ENCODE data around the gene SHISAL1. TPM values are rescaled to one million over a fixed set of nuclear protein-coding genes. Genes with fewer than 3 reads are reported as not detected.

Gene SHISAL1
- total and polyA plus RNA-seq, 10 of the 15 experiments (the other 5 are each of a cell fraction or from before 2014, with no cell fraction given) = not detected

DNA sequence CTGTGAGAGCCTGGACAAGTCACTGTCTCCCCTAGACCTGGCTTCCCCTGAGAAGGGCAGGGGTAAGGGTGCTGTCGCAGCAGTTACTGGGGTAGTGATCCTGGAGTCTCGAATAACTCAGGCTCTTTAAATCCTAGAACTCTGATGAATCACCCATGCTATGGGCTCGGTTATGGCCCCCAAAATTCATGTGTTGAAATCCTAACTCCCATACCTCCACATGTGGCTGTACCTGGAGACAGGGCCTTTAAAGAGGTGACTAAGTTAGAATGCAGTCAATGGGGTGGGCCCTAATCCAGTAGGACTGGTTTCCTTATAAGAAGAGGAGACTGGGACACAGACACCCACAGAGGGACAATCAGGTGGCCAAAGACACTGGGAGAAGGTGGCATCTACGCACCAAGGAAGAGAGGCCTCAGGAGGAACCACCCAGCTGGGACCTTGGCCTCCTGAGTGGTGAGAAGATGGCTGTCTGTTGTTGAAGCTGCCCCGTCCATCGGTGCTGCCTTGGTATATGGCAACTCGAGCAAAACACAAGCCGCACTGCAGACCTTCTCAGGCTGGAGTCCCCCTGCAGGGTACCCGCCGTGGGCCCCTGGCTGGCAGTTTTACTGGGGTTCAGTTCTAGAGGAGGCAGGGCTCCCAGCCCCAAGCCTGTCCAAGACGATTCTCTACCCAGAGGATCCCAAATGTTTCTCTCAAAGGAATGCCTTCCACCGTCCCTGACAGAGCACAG lies 48.8 kb upstream of the SHISAL1 start (continued):
- TF ChIP-seq SKIL (IDR thresholded peaks at IDR 0.05; ENCODE audit: low read depth, poor library complexity, severe bottlenecking) (no peak), SMAD5 (IDR thresholded peaks at IDR 0.05; ENCODE audit: low read depth) (no peak)

DNA sequence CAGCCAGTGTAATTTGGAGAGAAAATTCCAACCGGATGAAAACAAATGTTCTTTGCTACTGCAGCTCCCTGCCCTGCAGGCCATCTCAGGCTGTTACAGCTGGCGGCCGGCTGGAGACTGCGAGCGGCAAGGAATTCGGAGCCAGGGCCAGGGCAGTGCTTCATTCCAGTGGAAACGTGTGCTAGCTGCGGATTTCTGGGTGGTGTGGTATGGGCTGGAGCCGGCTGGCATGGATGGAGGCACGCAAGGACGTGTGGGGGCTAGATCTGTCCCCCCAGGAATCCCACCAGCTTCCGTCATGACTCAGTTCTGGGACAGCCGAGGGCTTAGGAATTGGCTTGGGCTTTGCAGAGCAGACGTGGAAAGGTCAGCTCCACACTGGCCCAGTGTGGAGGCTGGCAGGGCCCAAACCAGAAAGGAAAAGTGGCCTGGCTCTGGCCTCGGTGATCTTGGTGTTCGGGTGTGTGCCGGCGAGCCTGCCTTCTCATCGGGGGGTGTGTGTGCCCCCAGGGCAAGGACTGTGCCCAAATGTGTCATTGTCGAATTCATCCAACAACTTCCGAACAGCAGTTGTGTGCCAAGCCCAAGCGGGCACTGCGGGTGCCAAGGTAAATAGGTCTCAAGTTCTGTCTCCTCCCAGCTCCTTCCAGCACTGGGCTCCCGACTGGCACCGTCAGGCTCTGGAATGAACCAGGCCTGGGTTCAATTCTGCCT lies 48.1 kb upstream of the SHISAL1 start:
- Histone ChIP-seq H4K20me1 (ENCODE audit: control insufficient read depth, insufficient read depth) (no peaks in the 10 kb centered on the region), H3K9ac (ENCODE audit: control insufficient read depth, insufficient read depth, low read length) (no peak overlapping the region), H3K4me3 (no peak overlapping the region), H3K79me2 (ENCODE audit: control insufficient read depth, insufficient read depth, low read length) (no peaks in the 10 kb centered on the region), H3K27me3 (replicated peaks in 1 of 2; ENCODE audit: control insufficient read depth in 2 of 2, insufficient read depth in 2 of 2, low read length in 1 of 2) (peaks cover 3% of the 10 kb centered on the region in 2 experiments; a peak in 3 of 4 replicates), H3K36me3 (ENCODE audit: control insufficient read depth in 2 of 2, insufficient read depth in 2 of 2, low read length in 1 of 2) (no peaks in the 10 kb centered on the region), H3K27ac (ENCODE audit: control insufficient read depth, insufficient read depth) (no peak overlapping the region), H3K4me1 (ENCODE audit: control insufficient read depth, insufficient read depth, low read length) (no peaks in the 10 kb centered on the region), H3K4me2 (ENCODE audit: control insufficient read depth, insufficient read depth) (no peak overlapping the region), H3K9me3 (replicated peaks; ENCODE audit: control insufficient read depth, insufficient read depth, low read length) (no peaks in the 10 kb centered on the region), H2AFZ (ENCODE audit: control insufficient read depth, low read depth, low read length) (no peak overlapping the region)
- BruUV-seq (replicated peaks) = no TSS peak
- POLR2A ChIA-PET = no interaction called here
- FAIRE-seq (no peak), DNase-seq (ENCODE audit: low read depth, low spot score) (no peak), ATAC-seq (no peak)
- SMC1A ChIA-PET (ENCODE audit: uncharacterized antibody, unreplicated experiment) = no interaction called here
- intact Hi-C loops (cut with micrococcal nuclease; ENCODE audit: unreplicated experiment) = no loop called here
- RAD21 ChIA-PET (ENCODE audit: unreplicated experiment) = no interaction called here
- TF ChIP-seq KLF5 (IDR thresholded peaks at IDR 0.05; ENCODE audit: partially characterized antibody) (no peak), BCLAF1 (IDR thresholded peaks at IDR 0.05) (no peak), MEF2A (IDR thresholded peaks at IDR 0.05; ENCODE audit: insufficient read depth, low read depth, low read length) (no peak), HDAC6 (IDR thresholded peaks at IDR 0.05; ENCODE audit: unreplicated experiment) (no peak), SUZ12 (IDR thresholded peaks at IDR 0.05; ENCODE audit: unreplicated experiment) (no peak), BCL11A (IDR thresholded peaks at IDR 0.05; ENCODE audit: low read depth, low read length) (no peak), RFX5 (IDR thresholded peaks at IDR 0.05; ENCODE audit: low read depth, low read length) (no peak)
- TF ChIP-seq, protein P1, sequence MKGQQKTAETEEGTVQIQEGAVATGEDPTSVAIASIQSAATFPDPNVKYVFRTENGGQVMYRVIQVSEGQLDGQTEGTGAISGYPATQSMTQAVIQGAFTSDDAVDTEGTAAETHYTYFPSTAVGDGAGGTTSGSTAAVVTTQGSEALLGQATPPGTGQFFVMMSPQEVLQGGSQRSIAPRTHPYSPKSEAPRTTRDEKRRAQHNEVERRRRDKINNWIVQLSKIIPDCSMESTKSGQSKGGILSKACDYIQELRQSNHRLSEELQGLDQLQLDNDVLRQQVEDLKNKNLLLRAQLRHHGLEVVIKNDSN (IDR thresholded peaks at IDR 0.05; ENCODE audit: borderline replicate concordance, extremely low read length, insufficient read depth, low read depth, low read length) = no peak
- TF ChIP-seq, protein P2, sequence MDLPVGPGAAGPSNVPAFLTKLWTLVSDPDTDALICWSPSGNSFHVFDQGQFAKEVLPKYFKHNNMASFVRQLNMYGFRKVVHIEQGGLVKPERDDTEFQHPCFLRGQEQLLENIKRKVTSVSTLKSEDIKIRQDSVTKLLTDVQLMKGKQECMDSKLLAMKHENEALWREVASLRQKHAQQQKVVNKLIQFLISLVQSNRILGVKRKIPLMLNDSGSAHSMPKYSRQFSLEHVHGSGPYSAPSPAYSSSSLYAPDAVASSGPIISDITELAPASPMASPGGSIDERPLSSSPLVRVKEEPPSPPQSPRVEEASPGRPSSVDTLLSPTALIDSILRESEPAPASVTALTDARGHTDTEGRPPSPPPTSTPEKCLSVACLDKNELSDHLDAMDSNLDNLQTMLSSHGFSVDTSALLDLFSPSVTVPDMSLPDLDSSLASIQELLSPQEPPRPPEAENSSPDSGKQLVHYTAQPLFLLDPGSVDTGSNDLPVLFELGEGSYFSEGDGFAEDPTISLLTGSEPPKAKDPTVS (IDR thresholded peaks at IDR 0.05; ENCODE audit: low read depth, low read length) = no peak
- TF ChIP-seq, protein P3, sequence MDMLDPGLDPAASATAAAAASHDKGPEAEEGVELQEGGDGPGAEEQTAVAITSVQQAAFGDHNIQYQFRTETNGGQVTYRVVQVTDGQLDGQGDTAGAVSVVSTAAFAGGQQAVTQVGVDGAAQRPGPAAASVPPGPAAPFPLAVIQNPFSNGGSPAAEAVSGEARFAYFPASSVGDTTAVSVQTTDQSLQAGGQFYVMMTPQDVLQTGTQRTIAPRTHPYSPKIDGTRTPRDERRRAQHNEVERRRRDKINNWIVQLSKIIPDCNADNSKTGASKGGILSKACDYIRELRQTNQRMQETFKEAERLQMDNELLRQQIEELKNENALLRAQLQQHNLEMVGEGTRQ (IDR thresholded peaks at IDR 0.05; ENCODE audit: borderline replicate concordance, low read depth, low read length) = no peak
- CTCF ChIA-PET = no interaction called here
- in situ Hi-C loops (cut with MboI) = loop anchor here (25.0 kb wide), 1 partner anchor 526 kb away; no protein-coding TSS in a partner anchor
- 47% methylated on average over 25 of the region's 25 CpGs for WGBS (ENCODE audit: insufficient coverage, insufficient replicate concordance, low lambda C conversion rate, missing lambda C conversion rate)

Measured in GM12878 (cell line).